Astrocyte (in vitro differentiated cells and primary cell): Measurements from ENCODE around the gene ZSWIM4. TPM values are rescaled to one million over a fixed set of nuclear protein-coding genes. Genes with fewer than 3 reads are reported as not detected.

Source experiments
- DNase-seq: peaks from one replicate; pipeline ENCODE4 v3.0.0-alpha.2; 2010; ENCODE audit warnings: low read depth
- FAIRE-seq: peaks from 2 replicates; lab custom pipeline; 2011; peaks lifted over from hg19 to GRCh38; lab: Jason Lieb, UNC
- H2AFZ ChIP-seq: 2 replicates; pipeline ENCODE4 v1.6.0; 2012; ENCODE audit warnings: low read depth, low read length, inconsistent platforms
- H3K27ac ChIP-seq: 2 replicates; pipeline ENCODE4 v1.5.1; 2011; ENCODE audit warnings: low read depth, low read length, inconsistent platforms
- H3K27me3 ChIP-seq: 2 replicates; pipeline ENCODE4 v1.6.0; 2011; ENCODE audit warnings: low read length, inconsistent platforms; ENCODE audit not compliant: insufficient read depth
- H3K36me3 ChIP-seq: 2 replicates; pipeline ENCODE4 v1.5.1; 2011; ENCODE audit warnings: low read length, inconsistent platforms; ENCODE audit not compliant: insufficient read depth
- H3K4me1 ChIP-seq: 2 replicates; pipeline ENCODE4 v1.5.1; 2011; ENCODE audit warnings: low read length, inconsistent platforms; ENCODE audit not compliant: insufficient read depth
- H3K4me2 ChIP-seq: 2 replicates; pipeline ENCODE4 v1.6.0; 2012; ENCODE audit warnings: low read length, inconsistent platforms
- H3K4me3 ChIP-seq: 2 replicates; pipeline ENCODE4 v1.5.1; 2011; ENCODE audit warnings: low read depth, mild to moderate bottlenecking, low read length, inconsistent platforms; ENCODE audit not compliant: insufficient read depth
- H3K79me2 ChIP-seq: 2 replicates; pipeline ENCODE4 v1.6.0; 2012; ENCODE audit warnings: mild to moderate bottlenecking, low read length, inconsistent platforms; ENCODE audit not compliant: insufficient read depth
- H3K9ac ChIP-seq: 2 replicates; pipeline ENCODE4 v1.6.0; 2012; ENCODE audit warnings: mild to moderate bottlenecking, low read length, inconsistent platforms
- H3K9me3 ChIP-seq: 2 replicates; pipeline ENCODE4 v1.5.1; 2012; ENCODE audit warnings: low read depth, mild to moderate bottlenecking, low read length, inconsistent platforms; ENCODE audit not compliant: insufficient read depth
- H4K20me1 ChIP-seq: 2 replicates; pipeline ENCODE4 v1.6.0; 2012; ENCODE audit warnings: low read length, inconsistent platforms; ENCODE audit not compliant: insufficient read depth
- H3K27ac Mint-ChIP-seq: one replicate; pipeline ENCODE4 v1.8.0; 2021; ENCODE audit warnings: mild to moderate bottlenecking, mixed read lengths; ENCODE audit not compliant: unreplicated experiment
- H3K27me3 Mint-ChIP-seq: one replicate; pipeline ENCODE4 v1.8.0; 2021; ENCODE audit warnings: low read depth, mixed read lengths; ENCODE audit not compliant: unreplicated experiment
- H3K36me3 Mint-ChIP-seq: one replicate; pipeline ENCODE4 v1.8.0; 2021; ENCODE audit warnings: low read depth, mixed read lengths; ENCODE audit not compliant: unreplicated experiment
- H3K4me1 Mint-ChIP-seq: one replicate; pipeline ENCODE4 v1.8.0; 2021; ENCODE audit warnings: low read depth, mixed read lengths; ENCODE audit not compliant: unreplicated experiment
- H3K4me3 Mint-ChIP-seq: one replicate; pipeline ENCODE4 v1.8.0; 2021; ENCODE audit warnings: mild to moderate bottlenecking, moderate library complexity, mixed read lengths; ENCODE audit not compliant: unreplicated experiment
- H3K9me3 Mint-ChIP-seq: one replicate; pipeline ENCODE4 v1.8.0; 2021; ENCODE audit warnings: mild to moderate bottlenecking, mixed read lengths; ENCODE audit not compliant: unreplicated experiment
- CTCF ChIP-seq: IDR thresholded peaks from 2 replicates; pipeline ENCODE4 v1.5.1; 2011; ENCODE audit warnings: low read depth, mild to moderate bottlenecking, inconsistent platforms, low read length, moderate library complexity; ENCODE audit not compliant: insufficient read depth
- EZH2 ChIP-seq: IDR thresholded peaks from 2 replicates; pipeline ENCODE4 v1.6.1; 2012; ENCODE audit warnings: mild to moderate bottlenecking, low read length, inconsistent platforms; ENCODE audit not compliant: insufficient read depth
- total RNA-seq: library from RNA; stranded (reverse); gene quantifications from 2 replicates; pipeline ENCODE4 v1.2.1, GENCODE V29; 2021

The ZSWIM4 gene
- total RNA-seq, 1 donor from 2014 or later = 10.6 TPM

- Mint-ChIP-seq H3K27me3 (no peaks in the 10 kb centered on the region), H3K9me3 (no peaks in the 10 kb centered on the region), H3K36me3 (peaks cover 25% of the 10 kb centered on the region), H3K4me3 (no peak overlapping the region), H3K4me1 (no peaks in the 10 kb centered on the region), H3K27ac (no peak overlapping the region)
- TF ChIP-seq CTCF = no peak
- Histone ChIP-seq H3K9me3 (no peaks in the 10 kb centered on the region), H2AFZ (no peak overlapping the region), H3K27ac (no peak overlapping the region), H3K9ac (no peak overlapping the region), H4K20me1 (no peaks in the 10 kb centered on the region), H3K36me3 (peaks cover 37% of the 10 kb centered on the region), H3K4me3 (no peak overlapping the region), H3K4me2 (no peak overlapping the region), H3K79me2 (no peaks in the 10 kb centered on the region), H3K4me1 (no peaks in the 10 kb centered on the region), H3K27me3 (no peaks in the 10 kb centered on the region)
- FAIRE-seq = no peak
- no peak for DNase-seq
Observed at GRCh38 chr19:13756210-13756609, 39.0 kb upstream of the ZSWIM4 start.

GRCh38 chr19:13757805-13758772 lies 37.2 kb upstream of the ZSWIM4 start:
- no peak for DNase-seq
- H3K36me3 ChIP-seq = peaks cover 33% of the 10 kb centered on the region
- no peaks in the 10 kb centered on the region for H3K4me1 Mint-ChIP-seq
- no peaks in the 10 kb centered on the region for H3K27me3 ChIP-seq
- H3K9me3 Mint-ChIP-seq = no peaks in the 10 kb centered on the region
- no peak overlapping the region for H3K4me3 Mint-ChIP-seq
- no peak overlapping the region for H3K9ac ChIP-seq
- H3K79me2 ChIP-seq = no peaks in the 10 kb centered on the region
- no peaks in the 10 kb centered on the region for H4K20me1 ChIP-seq
- H3K4me3 ChIP-seq = no peak overlapping the region
- H3K27me3 Mint-ChIP-seq = no peaks in the 10 kb centered on the region
- peaks cover 27% of the 10 kb centered on the region for H3K36me3 Mint-ChIP-seq
- H2AFZ ChIP-seq = no peak overlapping the region
- no peak for FAIRE-seq
- no peak overlapping the region for H3K27ac ChIP-seq
- no peak for TF ChIP-seq EZH2
- TF ChIP-seq CTCF = no peak
- H3K9me3 ChIP-seq = no peaks in the 10 kb centered on the region
- no peak overlapping the region for H3K4me2 ChIP-seq
- no peaks in the 10 kb centered on the region for H3K4me1 ChIP-seq
- no peak overlapping the region for H3K27ac Mint-ChIP-seq

GRCh38 chr19:13758795-13759194 lies 36.4 kb upstream of the ZSWIM4 start:
- Histone ChIP-seq H3K4me2 (no peak overlapping the region), H3K79me2 (peaks cover 3% of the 10 kb centered on the region), H2AFZ (no peak overlapping the region), H3K9me3 (no peaks in the 10 kb centered on the region), H3K4me3 (no peak overlapping the region), H3K36me3 (peaks cover 33% of the 10 kb centered on the region), H3K9ac (no peak overlapping the region), H3K27me3 (no peaks in the 10 kb centered on the region), H3K4me1 (no peaks in the 10 kb centered on the region), H3K27ac (no peak overlapping the region), H4K20me1 (no peaks in the 10 kb centered on the region)
- Mint-ChIP-seq H3K4me1 (no peaks in the 10 kb centered on the region), H3K36me3 (peaks cover 25% of the 10 kb centered on the region), H3K27me3 (no peaks in the 10 kb centered on the region), H3K27ac (no peak overlapping the region), H3K4me3 (no peak overlapping the region), H3K9me3 (no peaks in the 10 kb centered on the region)
- DNase-seq (no peak), FAIRE-seq (no peak)
- no peak for TF ChIP-seq CTCF
- no peak for TF ChIP-seq EZH2
